RWPE2 (cell line): ENCODE results near the gene ANO6.

Experiments
- ATAC-seq: fragments of 200-7000 bp; cut with Tn5 transposase; 3 replicates; pipeline ENCODE4 v1.9.1; 2021; ENCODE audit warnings: low read depth
- DNase-seq: peaks from one replicate; pipeline ENCODE4 v3.0.0-alpha.2; 2020; ENCODE audit warnings: low spot score
- H3K27ac ChIP-seq: fragments of 450-650 bp; 2 replicates; pipeline ENCODE4 v1.5.1; 2017; ENCODE audit warnings: mild to moderate bottlenecking; ENCODE audit not compliant: poor library complexity, severe bottlenecking
- H3K27me3 ChIP-seq: fragments of 250-450 bp; sonication (Bioruptor Pico); 2 replicates; pipeline ENCODE4 v1.5.1; 2021; ENCODE audit warnings: mild to moderate bottlenecking, moderate library complexity; ENCODE audit not compliant: insufficient read depth, poor library complexity, severe bottlenecking
- H3K36me3 ChIP-seq: fragments of 250-450 bp; sonication (Bioruptor Pico); 2 replicates; pipeline ENCODE4 v1.5.1; 2020; ENCODE audit warnings: low read depth, mild to moderate bottlenecking, moderate library complexity
- H3K4me1 ChIP-seq: fragments of 250-450 bp; sonication (Bioruptor Pico); 2 replicates; pipeline ENCODE4 v1.5.1; 2021; ENCODE audit warnings: mild to moderate bottlenecking, moderate library complexity; ENCODE audit not compliant: insufficient read depth, poor library complexity, severe bottlenecking
- H3K4me3 ChIP-seq: fragments of 250-450 bp; sonication (Bioruptor Pico); 2 replicates; pipeline ENCODE4 v1.5.1; 2021; ENCODE audit warnings: mild to moderate bottlenecking, moderate library complexity; ENCODE audit not compliant: severe bottlenecking
- H3K9me3 ChIP-seq: fragments of 250-450 bp; sonication (Bioruptor Pico); 2 replicates; pipeline ENCODE4 v1.5.1; 2021; ENCODE audit warnings: mild to moderate bottlenecking, moderate library complexity; ENCODE audit not compliant: severe bottlenecking
- CTCF ChIP-seq: fragments of 450-650 bp; IDR thresholded peaks from one replicate; pipeline ENCODE4 v1.5.1; 2017; ENCODE audit warnings: mild to moderate bottlenecking, moderate library complexity; ENCODE audit not compliant: poor library complexity, severe bottlenecking

Gene ANO6

GRCh38 chr12:45339035-45339434, 123.1 kb downstream of the ANO6 start:
- no peak for TF ChIP-seq CTCF
- no peak for DNase-seq

GRCh38 chr12:45342171-45342570, 126.3 kb downstream of the ANO6 start:
- no peak for ATAC-seq
- no peaks in the 10 kb centered on the region for H3K27me3 ChIP-seq
- H3K9me3 ChIP-seq, result no peaks in the 10 kb centered on the region
- H3K4me3 ChIP-seq, result no peak overlapping the region
- H3K36me3 ChIP-seq, result peaks cover 17% of the 10 kb centered on the region
- no peak for DNase-seq
- no peak overlapping the region for H3K27ac ChIP-seq
- TF ChIP-seq CTCF, result no peak
- H3K4me1 ChIP-seq, result peaks cover 15% of the 10 kb centered on the region

More at GRCh38 chr12:45339035-45339434, 123.1 kb downstream of the ANO6 start:
- H3K4me1 ChIP-seq, result peaks cover 29% of the 10 kb centered on the region
- no peaks in the 10 kb centered on the region for H3K27me3 ChIP-seq
- H3K27ac ChIP-seq, result no peak overlapping the region
- no peak for ATAC-seq
- peaks cover 30% of the 10 kb centered on the region for H3K36me3 ChIP-seq
- H3K4me3 ChIP-seq, result no peak overlapping the region
- no peaks in the 10 kb centered on the region for H3K9me3 ChIP-seq

GRCh38 chr12:45342848-45343247, 127.0 kb downstream of the ANO6 start:
- ATAC-seq, result no peak
- H3K4me3 ChIP-seq, result no peak overlapping the region
- H3K4me1 ChIP-seq, result peaks cover 8% of the 10 kb centered on the region
- no peak for TF ChIP-seq CTCF
- H3K9me3 ChIP-seq, result no peaks in the 10 kb centered on the region
- H3K27ac ChIP-seq, result no peak overlapping the region
- H3K36me3 ChIP-seq, result peaks cover 18% of the 10 kb centered on the region
- H3K27me3 ChIP-seq, result no peaks in the 10 kb centered on the region
- DNase-seq, result no peak

GRCh38 chr12:45343269-45344051, 127.6 kb downstream of the ANO6 start:
- peaks cover 6% of the 10 kb centered on the region for H3K4me1 ChIP-seq
- H3K36me3 ChIP-seq, result peaks cover 24% of the 10 kb centered on the region
- H3K9me3 ChIP-seq, result no peaks in the 10 kb centered on the region
- no peak for DNase-seq
- ATAC-seq, result peak; percentile 54; the same call in 1 of the 3 replicates
- no peak for TF ChIP-seq CTCF
- no peak overlapping the region for H3K4me3 ChIP-seq
- no peaks in the 10 kb centered on the region for H3K27me3 ChIP-seq
- no peak overlapping the region for H3K27ac ChIP-seq

- TF ChIP-seq CTCF, result no peak
Measured at GRCh38 chr12:45348311-45348710, 132.4 kb downstream of the ANO6 start.

More at GRCh38 chr12:45348311-45348710, 132.4 kb downstream of the ANO6 start:
- H3K27me3 ChIP-seq, result no peaks in the 10 kb centered on the region
- no peaks in the 10 kb centered on the region for H3K9me3 ChIP-seq
- peaks cover 51% of the 10 kb centered on the region for H3K36me3 ChIP-seq
- H3K27ac ChIP-seq, result no peak overlapping the region
- H3K4me3 ChIP-seq, result no peak overlapping the region
- DNase-seq, result no peak
- H3K4me1 ChIP-seq, result peaks cover 3% of the 10 kb centered on the region
- no peak for ATAC-seq
